Endothelial cell of umbilical vein (primary cell): Measurements from ENCODE around the gene DMAP1. TPM values are rescaled to one million over a fixed set of nuclear protein-coding genes. Genes with fewer than 3 reads are reported as not detected.

ENCODE experiments used
- BruUV-seq: library from RNA; stranded (reverse); fragments of 400-500 nt; replicated peaks from 2 replicates; lab custom pipeline; 2021; lab: Mats Ljungman, UMichigan
- CTCF ChIA-PET: fragments of 300-600, 350-600 bp; sonication (Branson Sonifier 250); formaldehyde crosslinking; loops from one replicate; lab custom pipeline; 2021; ENCODE audit warnings: antibody characterized with exemption, inconsistent platforms; lab: Charles Lee
- POLR2A ChIA-PET: fragments of 300-600, 350-600 bp; sonication (Branson Sonifier 250); formaldehyde crosslinking; loops from one replicate; lab custom pipeline; 2021; ENCODE audit warnings: antibody characterized with exemption, inconsistent platforms; lab: Charles Lee
- DNase-seq: peaks from one replicate; pipeline ENCODE4 v3.0.0-alpha.2; 2011; ENCODE audit warnings: low read depth, low spot score
- FAIRE-seq: peaks from 2 replicates; lab custom pipeline; 2011; peaks lifted over from hg19 to GRCh38; lab: Jason Lieb, UNC
- H2AFZ ChIP-seq: 2 replicates; pipeline ENCODE4 v1.6.0; 2012; ENCODE audit warnings: low read depth, low read length, control low read depth, inconsistent platforms
- H3K27ac ChIP-seq: 2 replicates; pipeline ENCODE4 v1.5.1; 2011; ENCODE audit warnings: low read depth, mild to moderate bottlenecking, control low read depth, low read length, moderate library complexity; ENCODE audit not compliant: insufficient read depth
- H3K27me3 ChIP-seq, 2 experiments: 2 replicates each; pipeline versions ENCODE4 v1.6.0 to v1.6.1; 2011; ENCODE audit warnings: low read length in 2 of 2, mixed read lengths in 1 of 2; ENCODE audit not compliant: control insufficient read depth in 2 of 2, insufficient read depth in 2 of 2
- H3K36me3 ChIP-seq, 2 experiments: 2 replicates in 1 of 2; 3 replicates in 1 of 2; pipeline ENCODE4 v1.5.1; 2011; ENCODE audit warnings: low read length in 2 of 2, mild to moderate bottlenecking in 1 of 2, moderate library complexity in 1 of 2; ENCODE audit not compliant: control insufficient read depth in 2 of 2, insufficient read depth in 2 of 2; ENCODE audit errors: extremely low read depth in 1 of 2
- H3K4me1 ChIP-seq: 3 replicates; pipeline ENCODE4 v1.5.1; 2011; ENCODE audit warnings: mild to moderate bottlenecking, low read length; ENCODE audit not compliant: control insufficient read depth, insufficient read depth; ENCODE audit errors: extremely low read depth
- H3K4me2 ChIP-seq: 2 replicates; pipeline ENCODE4 v1.6.1; 2011; ENCODE audit warnings: low read length, control low read depth, mixed read lengths; ENCODE audit not compliant: insufficient read depth
- H3K4me3 ChIP-seq, 3 experiments: fragments of 200-600 bp in 1 of 3; sonication (generic), shearing (Covaris generic) in 1 of 3; replicated peaks in 1 of 3; 2 replicates each; pipeline ENCODE4 v1.5.1; 2011 to 2016; ENCODE audit warnings: control low read depth in 3 of 3, low read length in 3 of 3, mild to moderate bottlenecking in 2 of 3, inconsistent platforms in 1 of 3, low read depth in 1 of 3, moderate library complexity in 1 of 3; ENCODE audit not compliant: insufficient read depth in 1 of 3
- H3K79me2 ChIP-seq: 2 replicates; pipeline ENCODE4 v1.6.0; 2012; ENCODE audit warnings: low read length, inconsistent platforms; ENCODE audit not compliant: control insufficient read depth, insufficient read depth
- H3K9ac ChIP-seq: replicated peaks from 2 replicates; pipeline ENCODE3; 2011; ENCODE audit warnings: low read length, control low read depth; ENCODE audit not compliant: insufficient read depth; ENCODE audit errors: extremely low read depth
- H3K9me1 ChIP-seq: replicated peaks from 3 replicates; pipeline ENCODE4 v1.6.0; 2011; ENCODE audit warnings: mild to moderate bottlenecking, low read length; ENCODE audit not compliant: control insufficient read depth, insufficient read depth; ENCODE audit errors: extremely low read depth
- H3K9me3 ChIP-seq: replicated peaks from 2 replicates; pipeline ENCODE4 v1.5.1; 2012; ENCODE audit warnings: low read length, inconsistent platforms; ENCODE audit not compliant: control insufficient read depth, insufficient read depth
- H4K20me1 ChIP-seq: replicated peaks from 2 replicates; pipeline ENCODE3; 2011; ENCODE audit warnings: mild to moderate bottlenecking, low read length; ENCODE audit not compliant: control insufficient read depth, insufficient read depth; ENCODE audit errors: extremely low read depth
- EZH2 ChIP-seq: IDR thresholded peaks from 2 replicates; pipeline ENCODE4 v1.6.1; 2012; ENCODE audit warnings: borderline replicate concordance, low read depth, mild to moderate bottlenecking, moderate library complexity, low read length, inconsistent platforms; ENCODE audit not compliant: severe bottlenecking
- FOS ChIP-seq: IDR thresholded peaks from 2 replicates; pipeline ENCODE4 v1.6.1; 2011; ENCODE audit warnings: mild to moderate bottlenecking, low read length, moderate library complexity, borderline replicate concordance; ENCODE audit not compliant: insufficient read depth
- GATA2 ChIP-seq: IDR thresholded peaks from 2 replicates; pipeline ENCODE4 v1.7.0; 2011; ENCODE audit warnings: low read depth, mild to moderate bottlenecking, moderate library complexity, mixed read lengths, low read length; ENCODE audit not compliant: insufficient read length, insufficient read depth
- JUN ChIP-seq: IDR thresholded peaks from 2 replicates; pipeline ENCODE4 v1.6.1; 2011; ENCODE audit warnings: borderline replicate concordance, low read depth; ENCODE audit not compliant: insufficient read length, insufficient read depth
- MYC ChIP-seq: IDR thresholded peaks from one replicate; pipeline ENCODE4 v1.6.1; 2011; ENCODE audit warnings: mild to moderate bottlenecking, low read depth, low read length
- POLR2A ChIP-seq: IDR thresholded peaks from 2 replicates; pipeline ENCODE4 v1.6.1; 2012; ENCODE audit warnings: low read depth, mild to moderate bottlenecking, control low read depth, low read length
- POLR2AphosphoS5 ChIP-seq: IDR thresholded peaks from 2 replicates; pipeline ENCODE4 v1.6.1; 2012; ENCODE audit warnings: low read depth, mild to moderate bottlenecking, control low read depth, low read length, moderate library complexity; ENCODE audit not compliant: insufficient read depth
- dilution Hi-C: fragments of 300-500 bp; cut with MboI; formaldehyde crosslinking; loops from one replicate; pipeline ENCODE4 v1.15.0; 2019; ENCODE audit warnings: low sequenced_read_pairs; ENCODE audit not compliant: extremely low pct_ligation_motif_present
- intact Hi-C: fragments of 100-400 bp; cut with micrococcal nuclease; formaldehyde crosslinking; loops from one replicate; pipeline ENCODE4 v1.10.0; 2022
- polyA plus RNA-seq, 4 experiments: library from polyadenylated mRNA; depleted of rRNA in 3 of 4; stranded (reverse) in 3 of 4; unstranded in 1 of 4; fragments of >200 nt; gene quantifications; 2 replicates each; pipeline versions ENCODE4 v1.2.1 to v1.2.3, GENCODE V29; 2011 to 2012; ENCODE audit warnings: missing spikeins in 1 of 4
- total RNA-seq: library from RNA; stranded (reverse); gene quantifications from 2 replicates; pipeline ENCODE4 v1.2.3, GENCODE V29; 2021
- TF ChIP-seq, protein P1 (sequence below): IDR thresholded peaks from 2 replicates; pipeline ENCODE4 v1.6.1; 2011; ENCODE audit not compliant: insufficient read depth, insufficient read length
- TF ChIP-seq, protein P2 (sequence below), 2 donors: IDR thresholded peaks; 1 replicate in 1 of 2; 2 replicates in 1 of 2; pipeline ENCODE4 v1.5.1; 2011; ENCODE audit warnings: low read length in 2 of 2, mild to moderate bottlenecking in 2 of 2, moderate library complexity in 2 of 2, control low read depth in 1 of 2, inconsistent platforms in 1 of 2, low read depth in 1 of 2; ENCODE audit not compliant: insufficient read depth in 1 of 2; ENCODE audit errors: extremely low read depth in 1 of 2

Gene DMAP1
- total and polyA plus RNA-seq, 2 donors (not counting 3 experiments of a cell fraction or from before 2014, with no cell fraction given) = 42.9 to 63.2 TPM

DNA sequence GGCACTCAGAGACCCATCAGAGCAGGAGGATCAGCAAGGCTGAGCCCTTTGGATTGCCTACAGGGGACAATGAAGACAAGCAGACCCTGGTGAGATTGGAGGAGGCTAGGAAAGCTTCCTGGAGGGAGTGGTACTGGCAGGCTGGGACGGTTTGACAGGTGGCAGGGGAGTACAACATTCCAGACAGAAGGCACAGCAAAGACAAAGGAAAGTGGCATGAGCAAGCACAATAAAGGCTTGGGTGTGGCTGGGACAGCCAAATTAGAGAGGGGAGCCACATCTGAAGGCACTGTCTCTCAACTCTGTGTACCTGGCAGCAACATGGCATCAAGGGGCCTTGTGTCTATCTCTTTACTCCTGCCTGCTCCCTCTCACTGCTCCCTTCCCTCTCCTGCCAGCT is 38.2 kb downstream of the DMAP1 start:
- DNase-seq (no peak), FAIRE-seq (no peak)
- Histone ChIP-seq H3K9ac (no peak overlapping the region), H3K36me3 (peaks cover 0 to 4% of the 10 kb centered on the region in 2 experiments), H2AFZ (no peak overlapping the region), H3K4me2 (no peak overlapping the region), H4K20me1 (no peaks in the 10 kb centered on the region), H3K4me3 (no peak overlapping the region), H3K27ac (no peak overlapping the region), H3K4me1 (no peaks in the 10 kb centered on the region), H3K79me2 (no peaks in the 10 kb centered on the region), H3K9me3 (no peaks in the 10 kb centered on the region), H3K9me1 (no peaks in the 10 kb centered on the region), H3K27me3 (no peaks in the 10 kb centered on the region)
- dilution Hi-C loops = no loop called here
- TF ChIP-seq POLR2A = no peak
- TF ChIP-seq, protein P1, sequence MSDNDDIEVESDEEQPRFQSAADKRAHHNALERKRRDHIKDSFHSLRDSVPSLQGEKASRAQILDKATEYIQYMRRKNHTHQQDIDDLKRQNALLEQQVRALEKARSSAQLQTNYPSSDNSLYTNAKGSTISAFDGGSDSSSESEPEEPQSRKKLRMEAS = no peak
- no peak for TF ChIP-seq JUN
- no peak for TF ChIP-seq EZH2
- TF ChIP-seq GATA2 = no peak
- no peak for TF ChIP-seq POLR2AphosphoS5
- no peak for TF ChIP-seq MYC
- TF ChIP-seq FOS = no peak
- TF ChIP-seq, protein P2, sequence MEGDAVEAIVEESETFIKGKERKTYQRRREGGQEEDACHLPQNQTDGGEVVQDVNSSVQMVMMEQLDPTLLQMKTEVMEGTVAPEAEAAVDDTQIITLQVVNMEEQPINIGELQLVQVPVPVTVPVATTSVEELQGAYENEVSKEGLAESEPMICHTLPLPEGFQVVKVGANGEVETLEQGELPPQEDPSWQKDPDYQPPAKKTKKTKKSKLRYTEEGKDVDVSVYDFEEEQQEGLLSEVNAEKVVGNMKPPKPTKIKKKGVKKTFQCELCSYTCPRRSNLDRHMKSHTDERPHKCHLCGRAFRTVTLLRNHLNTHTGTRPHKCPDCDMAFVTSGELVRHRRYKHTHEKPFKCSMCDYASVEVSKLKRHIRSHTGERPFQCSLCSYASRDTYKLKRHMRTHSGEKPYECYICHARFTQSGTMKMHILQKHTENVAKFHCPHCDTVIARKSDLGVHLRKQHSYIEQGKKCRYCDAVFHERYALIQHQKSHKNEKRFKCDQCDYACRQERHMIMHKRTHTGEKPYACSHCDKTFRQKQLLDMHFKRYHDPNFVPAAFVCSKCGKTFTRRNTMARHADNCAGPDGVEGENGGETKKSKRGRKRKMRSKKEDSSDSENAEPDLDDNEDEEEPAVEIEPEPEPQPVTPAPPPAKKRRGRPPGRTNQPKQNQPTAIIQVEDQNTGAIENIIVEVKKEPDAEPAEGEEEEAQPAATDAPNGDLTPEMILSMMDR (IDR thresholded peaks at IDR 0.05; ENCODE audit: extremely low read depth in 1 of 2, insufficient read depth in 1 of 2, low read depth in 1 of 2, low read length in 2 of 2) = no peak
- CTCF ChIA-PET = interaction anchor here (1.2 kb wide), 1 partner anchor 17 kb away, joined by 3 read pairs; no protein-coding TSS in a partner anchor
- no TSS peak for BruUV-seq
- POLR2A ChIA-PET = no interaction called here
- intact Hi-C loops = no loop called here
